Activated CD4-positive, alpha-beta T cell treated with anti-CD3 and anti-CD28 coated beads, Interleukin-2, amount 50 U/mL, for 1 hour (primary cell): ENCODE results near the gene PCGF5.
"Not testable (repeated sequence)": the region's sequence is repeated elsewhere in the genome, so short reads cannot be mapped to it uniquely, and the experiment has no call there.

Experiments used
- DNase-seq: peaks from one replicate; pipeline ENCODE4 v3.0.0-alpha.2; 2020

The PCGF5 gene

GRCh38 chr10:91220194-91220953, at the start of gene PCGF5:
TSS of gene PCGF5 (plus strand) at chr10:91220663. CDS start at chr10:91222872, 2,209 bp downstream.
- peak; percentile 91 for DNase-seq

GRCh38 chr10:91171485-91171884, 49.0 kb upstream of the PCGF5 start:
- no peak for DNase-seq

DNA sequence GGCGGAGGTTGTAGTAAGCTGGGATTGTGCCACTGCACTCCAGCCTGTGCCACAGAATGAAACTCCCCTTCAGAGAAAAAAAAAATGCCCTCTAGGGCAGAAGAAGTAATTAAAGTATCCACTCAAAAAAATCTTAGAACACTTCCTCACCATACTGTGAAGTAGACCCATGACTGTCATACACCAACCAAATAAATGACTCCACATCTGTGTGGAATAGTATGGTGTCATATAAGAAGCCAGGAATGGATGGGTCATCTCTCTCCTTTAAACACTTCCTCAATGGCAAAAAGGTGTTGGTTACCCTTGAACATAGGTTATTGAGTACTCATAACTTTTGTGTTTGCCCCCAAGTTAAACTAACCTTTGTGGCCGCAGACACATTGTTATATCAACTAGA, 48.1 kb upstream of the PCGF5 start:
- DNase-seq, result no peak

- DNase-seq, result no peak
These were observed 35.1 kb upstream of the PCGF5 start for GRCh38 chr10:91185239-91185875.

- no peak for DNase-seq
These were observed 33.3 kb upstream of the PCGF5 start for GRCh38 chr10:91187156-91187555.

DNA sequence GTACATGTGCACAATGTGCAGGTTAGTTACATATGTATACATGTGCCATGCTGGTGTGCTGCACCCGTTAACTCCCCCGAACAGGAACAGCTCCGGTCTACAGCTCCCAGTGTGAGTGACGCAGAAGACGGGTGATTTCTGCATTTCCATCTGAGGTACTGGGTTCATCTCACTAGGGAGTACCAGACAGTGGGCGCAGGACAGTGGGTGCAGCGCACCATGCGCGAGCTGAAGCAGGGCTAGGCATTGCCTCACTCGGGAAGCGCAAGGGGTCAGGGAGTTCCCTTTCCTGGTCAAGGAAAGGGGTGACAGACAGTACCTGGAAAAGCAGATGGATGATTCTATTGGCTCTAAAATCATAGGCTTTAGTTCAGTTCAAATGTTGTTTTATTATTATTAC, 32.5 kb upstream of the PCGF5 start:
- DNase-seq, result not testable (repeated sequence)

DNA sequence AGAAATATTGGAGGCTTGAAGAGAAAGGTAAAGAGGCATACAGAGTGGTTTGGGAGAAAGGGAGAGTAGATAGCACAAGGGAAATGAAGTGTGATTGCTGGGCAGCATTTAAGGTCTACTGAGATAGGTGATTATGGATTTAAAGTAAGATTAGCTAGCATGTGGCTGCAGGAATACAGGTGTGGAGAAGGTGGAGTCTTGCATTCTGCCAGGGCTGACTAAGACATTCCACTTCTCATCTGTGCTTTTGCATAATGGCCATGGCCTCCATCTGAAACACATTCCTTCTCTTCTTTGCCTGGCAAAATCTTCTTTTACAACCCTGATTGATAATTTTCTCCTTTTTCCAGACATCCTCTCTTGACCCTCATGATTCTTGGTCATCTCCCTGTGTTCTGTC, 31.6 kb upstream of the PCGF5 start:
- DNase-seq, result no peak

- no peak for DNase-seq
These were observed 30.0 kb upstream of the PCGF5 start for GRCh38 chr10:91190388-91190870.

- no peak for DNase-seq
These were observed 29.4 kb upstream of the PCGF5 start for GRCh38 chr10:91190876-91191583.

GRCh38 chr10:91191584-91191919, 28.9 kb upstream of the PCGF5 start:
- DNase-seq, result no peak

- DNase-seq, result no peak
These were observed 25.8 kb upstream of the PCGF5 start for GRCh38 chr10:91194497-91195179.

DNA sequence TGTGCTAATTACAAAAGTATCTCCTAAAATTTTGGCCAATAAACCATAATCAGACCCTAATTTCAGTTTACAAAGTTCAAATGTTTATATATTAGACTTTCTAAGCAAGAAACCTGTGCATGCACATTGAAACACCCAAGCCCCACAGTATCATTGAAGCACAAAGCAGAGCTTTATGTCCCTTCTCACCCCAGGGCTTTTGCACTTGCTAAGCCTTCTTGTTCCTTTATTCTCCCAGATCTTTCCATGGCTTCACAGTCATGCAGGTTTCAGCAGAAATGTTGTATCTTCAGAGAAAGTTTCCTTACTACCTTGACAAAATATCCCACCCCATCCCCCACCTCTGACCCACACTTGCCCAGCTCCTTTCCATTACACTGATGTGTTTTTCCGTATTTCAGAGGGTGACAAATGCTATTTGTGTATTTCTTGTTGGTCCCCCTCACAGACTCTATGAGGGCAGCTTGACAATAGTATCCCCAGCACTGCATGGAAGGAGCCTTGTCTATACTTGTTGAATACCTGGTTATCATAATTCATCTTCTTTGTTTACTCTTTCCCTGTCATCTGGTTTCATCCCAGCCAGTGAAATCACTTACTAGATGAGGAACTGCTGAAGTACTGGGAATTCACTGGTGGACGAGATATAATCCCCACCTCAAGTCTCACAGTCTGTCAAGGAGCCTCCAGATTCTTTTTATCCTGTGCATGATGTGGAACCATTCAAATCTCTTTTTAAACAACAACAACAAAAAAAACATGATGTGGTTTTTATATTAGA, 24.0 kb upstream of the PCGF5 start:
- no peak for DNase-seq

DNA sequence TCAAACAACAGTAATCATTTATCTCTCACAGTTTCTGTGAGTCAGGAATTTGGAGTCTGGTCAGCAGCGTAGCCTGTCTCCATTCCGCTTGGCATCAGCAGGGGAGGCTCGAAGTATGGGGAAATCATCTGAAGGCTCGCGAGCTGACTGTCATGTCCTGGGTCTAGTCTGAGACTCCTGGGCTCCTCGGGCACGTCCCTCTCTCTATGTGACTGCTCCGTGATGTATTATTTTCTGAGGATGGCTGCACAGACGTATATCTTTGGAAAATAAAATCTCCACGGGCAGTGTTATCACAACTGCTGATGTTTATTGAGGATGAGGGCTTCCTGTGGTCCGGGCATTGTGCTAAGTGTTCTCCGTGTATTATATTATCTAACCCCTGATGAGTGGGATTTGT, 23.3 kb upstream of the PCGF5 start:
- no peak for DNase-seq

DNA sequence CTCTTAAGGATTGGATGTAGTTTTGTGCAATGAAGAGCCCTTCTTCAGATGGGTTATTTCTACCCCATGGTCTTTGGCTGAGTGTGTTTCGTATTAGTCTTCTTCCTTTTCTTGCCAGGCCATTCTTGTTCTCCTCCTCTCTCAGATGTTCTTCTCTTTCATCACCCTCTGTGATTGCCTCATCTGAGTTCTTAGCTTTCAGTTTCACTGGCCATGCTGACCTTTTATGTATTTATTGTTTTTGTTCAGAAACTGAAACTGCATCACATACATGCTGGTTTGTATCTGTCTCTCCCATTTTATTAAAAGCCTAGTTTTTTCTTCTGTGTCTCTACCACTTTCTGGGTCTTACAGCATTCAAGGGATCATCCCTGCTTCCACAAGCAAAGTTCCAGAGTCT, 21.7 kb upstream of the PCGF5 start:
- no peak for DNase-seq

DNA sequence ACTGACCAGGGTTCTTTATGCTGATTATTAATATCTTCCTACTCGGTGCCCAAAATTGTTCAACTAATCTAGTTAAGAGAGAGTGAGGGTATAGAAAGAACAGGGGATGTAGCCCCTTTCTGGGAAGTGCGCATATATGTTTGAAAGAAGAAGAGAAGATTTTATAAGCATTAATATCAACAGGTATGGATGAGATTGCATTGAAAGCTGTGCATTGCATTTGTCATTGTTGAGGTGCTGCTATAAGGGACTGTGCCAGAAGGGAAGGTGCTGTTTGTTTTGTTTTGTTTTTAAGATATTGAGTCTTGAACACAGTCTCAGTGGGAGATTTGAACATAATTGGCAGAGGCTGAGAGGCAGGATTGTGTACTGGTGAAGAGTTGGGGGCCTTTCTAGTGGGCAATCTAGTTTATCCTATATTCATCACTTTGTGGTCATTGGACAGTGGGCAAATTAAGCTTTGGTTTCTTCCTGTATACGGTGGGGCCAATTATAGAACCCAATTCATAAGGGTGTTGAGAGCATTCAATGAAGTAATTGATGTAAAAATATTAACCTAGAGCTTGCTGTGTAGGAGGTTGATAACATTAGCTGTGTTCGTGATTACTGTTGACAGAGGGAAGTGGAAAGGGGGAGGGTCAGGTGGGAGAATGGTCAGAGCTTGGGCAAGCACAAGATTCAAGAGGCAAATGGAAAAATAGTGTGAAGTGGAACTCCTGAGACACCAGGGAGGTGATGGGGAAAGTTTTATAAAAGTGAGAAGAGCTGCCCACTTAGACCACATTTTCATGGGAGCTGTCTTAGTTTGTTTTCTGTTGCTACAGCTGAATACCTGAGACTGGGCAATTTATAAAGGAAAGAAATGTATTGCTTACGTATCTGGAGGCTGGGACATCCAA, 19.9 kb upstream of the PCGF5 start:
- no peak for DNase-seq

- DNase-seq, result no peak
These were observed 19.1 kb upstream of the PCGF5 start for GRCh38 chr10:91201213-91201996.

- DNase-seq, result no peak
These were observed 14.0 kb upstream of the PCGF5 start for GRCh38 chr10:91206427-91206826.

DNA sequence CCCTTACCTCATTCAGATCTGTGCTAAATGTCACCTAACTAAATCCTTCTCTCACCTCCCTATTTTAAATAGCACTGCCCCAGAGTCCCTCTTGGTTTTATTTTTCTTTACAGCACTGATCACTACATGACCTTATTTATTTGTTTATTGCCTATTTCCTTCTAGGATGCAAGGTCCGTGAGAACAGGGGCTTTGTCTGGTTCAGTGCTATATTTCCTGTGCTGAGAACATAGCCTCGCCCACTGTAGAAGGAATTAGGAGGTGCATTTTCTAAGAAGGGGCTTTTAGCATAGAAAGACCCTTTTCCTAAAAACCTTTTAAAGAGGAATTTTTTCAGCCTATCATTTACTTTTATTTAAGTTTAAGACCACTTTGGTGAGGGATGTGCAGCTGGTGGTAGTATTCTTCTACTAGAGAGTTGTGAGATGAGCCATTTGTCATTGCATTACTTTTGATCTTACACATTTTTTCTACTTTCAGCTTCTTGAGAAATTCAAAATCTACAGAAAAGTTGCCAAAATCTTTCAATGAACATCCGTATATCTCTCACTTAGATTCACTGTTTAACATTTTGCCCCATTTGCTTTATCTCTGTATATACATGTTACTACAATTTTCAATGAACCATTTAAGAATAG, 13.5 kb upstream of the PCGF5 start:
- DNase-seq, result no peak

- DNase-seq, result no peak
These were observed 11.8 kb upstream of the PCGF5 start for GRCh38 chr10:91208642-91209041.

- DNase-seq, result no peak
These were observed 10.4 kb upstream of the PCGF5 start for GRCh38 chr10:91210014-91210413.
